H1 (cell line): ENCODE results near the gene RBM8A. TPM values are rescaled to one million over a fixed set of nuclear protein-coding genes. Genes with fewer than 3 reads are reported as not detected.

ENCODE experiments used
- CEBPB ChIP-seq: IDR thresholded peaks from 2 replicates; pipeline ENCODE4 v1.6.1; 2012; ENCODE audit warnings: low read depth, low read length
- CHD2 ChIP-seq: IDR thresholded peaks from 2 replicates; pipeline ENCODE4 v1.6.1; 2012; ENCODE audit warnings: low read length, improper control_type of control experiment
- CHD7 ChIP-seq: fragments of 300-600 bp; sonication (generic); IDR thresholded peaks from 2 replicates; pipeline ENCODE4 v1.7.1; 2012; ENCODE audit warnings: low read length, moderate library complexity, mild to moderate bottlenecking, inconsistent platforms; ENCODE audit not compliant: insufficient replicate concordance
- SAP30 ChIP-seq: fragments of 300-600 bp; sonication (generic); IDR thresholded peaks from 2 replicates; pipeline ENCODE4 v1.7.1; 2012; ENCODE audit warnings: low read length, moderate library complexity, mild to moderate bottlenecking, inconsistent platforms; ENCODE audit not compliant: insufficient read depth, insufficient replicate concordance
- TAF7 ChIP-seq: optimal IDR thresholded peaks from 2 replicates; pipeline ENCODE3; 2011; ENCODE audit warnings: low read depth, mild to moderate bottlenecking, inconsistent platforms, low read length, moderate library complexity, borderline replicate concordance
- polyA plus RNA-seq, 7 experiments: library from polyadenylated mRNA; depleted of rRNA in 3 of 7; stranded (reverse) in 5 of 7; unstranded in 2 of 7; fragments of >200 nt in 5 of 7; fragments of 200-250 nt in 2 of 7; gene quantifications; 1 replicate in 5 of 7; 2 replicates in 1 of 7; 4 replicates in 1 of 7; pipeline versions ENCODE4 v1.2.1 to v1.2.3, GENCODE V29; 2011 to 2013; ENCODE audit warnings: missing spikeins in 2 of 7, mixed read lengths in 2 of 7
- total RNA-seq: library from RNA; stranded (reverse); fragmentation: NEBNext Ultra II Directional; extraction: Animal tissue kit (Norgen Biotek cat#: 25700); gene quantifications from 2 replicates; pipeline ENCODE4 v1.2.1, GENCODE V29; 2021

Gene RBM8A
- total and polyA plus RNA-seq, 2 of the 8 experiments (the other 6 are each of a cell fraction or from before 2014, with no cell fraction given) = 125 to 216 TPM

DNA sequence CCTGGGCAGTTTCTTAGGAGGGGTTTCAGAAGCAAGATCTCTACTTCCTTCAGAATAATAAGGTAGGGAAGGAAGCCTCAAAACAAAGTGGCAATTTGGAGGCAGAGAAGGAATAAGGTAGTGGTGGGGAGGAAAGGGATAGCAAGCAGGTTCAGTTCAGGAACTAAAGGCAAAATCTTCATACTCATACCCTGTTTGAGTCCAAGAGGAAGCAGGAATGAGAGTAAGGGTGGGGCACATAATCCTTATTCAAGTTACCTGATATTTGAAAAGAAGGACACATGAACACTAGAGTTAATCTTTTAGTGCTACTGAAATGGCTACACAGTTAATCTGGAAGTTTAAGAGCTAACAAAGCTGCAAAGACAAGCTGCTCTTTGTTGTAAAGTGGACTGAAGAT lies 8.4 kb upstream of the RBM8A start (continued):
- TF ChIP-seq CHD7 (no peak), SAP30 (no peak), CHD2 (no peak), CEBPB (no peak), TAF7 (no peak)
